Upper lobe of left lung (tissue), 4 donors: ENCODE results near the gene MARK2.

Experiments used
- CTCF ChIP-seq, 6 experiments: fragments of 450-650 bp in 4 of 6; fragments of 200-600 bp in 2 of 6; sonication (generic) in 2 of 6; IDR thresholded peaks; one replicate each; pipeline ENCODE4 v1.5.1; 2016 to 2019; ENCODE audit warnings: antibody characterized with exemption in 6 of 6
- POLR2AphosphoS5 ChIP-seq, 2 donors: sonication (generic); formaldehyde crosslinking; IDR thresholded peaks; one replicate each; pipeline ENCODE4 v1.5.1; 2017; ENCODE audit warnings: antibody characterized with exemption in 2 of 2

- TF ChIP-seq CTCF (IDR thresholded peaks at IDR 0.05) (no peak), POLR2AphosphoS5 (IDR thresholded peaks at IDR 0.05) (no peak)
Observed at GRCh38 chr11:63853476-63853875, 14.6 kb downstream of the MARK2 start.
